ENCODE measurements around the gene PEAK1.

GRCh38 chr15:77107531-77108355 is 312.2 kb downstream of the PEAK1 start:
- TF ChIP-seq CTCF (IDR thresholded peaks at IDR 0.05) (peak; percentile 53 to 68 (median 56)), POLR2AphosphoS5 (IDR thresholded peaks at IDR 0.05) (no peak)
